C4-2B (cell line): Measurements from ENCODE around the gene APRT.

ENCODE experiments used
- ZFX ChIP-seq: fragments of 450-650 bp; IDR thresholded peaks from 2 replicates; pipeline ENCODE4 v1.6.1; 2017
- TF ChIP-seq, protein P1 (sequence below): fragments of 450-650 bp; conservative IDR thresholded peaks from 2 replicates; pipeline ENCODE4 v1.5.1; 2017; ENCODE audit warnings: mild to moderate bottlenecking

DNA sequence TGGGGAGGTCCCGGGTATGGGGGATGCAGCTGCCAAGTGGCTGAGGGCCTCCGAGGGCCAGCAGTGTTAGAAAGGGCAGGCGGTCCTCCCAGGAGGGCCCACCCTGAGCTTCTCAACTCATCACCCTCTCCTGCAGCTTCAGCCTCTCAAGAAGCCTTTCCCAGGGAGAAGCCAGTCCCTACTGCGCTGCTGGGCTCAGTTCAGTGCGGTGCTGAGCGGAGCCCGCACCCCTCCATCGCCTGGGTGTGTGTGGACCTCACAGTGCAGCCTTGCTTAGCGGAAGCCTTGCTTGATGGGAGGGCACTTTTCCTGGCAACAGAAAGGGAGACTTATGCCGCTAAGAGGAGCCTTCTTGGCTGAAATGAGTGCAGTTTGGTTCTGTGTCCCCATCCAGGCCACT is 3.5 kb upstream of the APRT start:
- TF ChIP-seq, protein P1, sequence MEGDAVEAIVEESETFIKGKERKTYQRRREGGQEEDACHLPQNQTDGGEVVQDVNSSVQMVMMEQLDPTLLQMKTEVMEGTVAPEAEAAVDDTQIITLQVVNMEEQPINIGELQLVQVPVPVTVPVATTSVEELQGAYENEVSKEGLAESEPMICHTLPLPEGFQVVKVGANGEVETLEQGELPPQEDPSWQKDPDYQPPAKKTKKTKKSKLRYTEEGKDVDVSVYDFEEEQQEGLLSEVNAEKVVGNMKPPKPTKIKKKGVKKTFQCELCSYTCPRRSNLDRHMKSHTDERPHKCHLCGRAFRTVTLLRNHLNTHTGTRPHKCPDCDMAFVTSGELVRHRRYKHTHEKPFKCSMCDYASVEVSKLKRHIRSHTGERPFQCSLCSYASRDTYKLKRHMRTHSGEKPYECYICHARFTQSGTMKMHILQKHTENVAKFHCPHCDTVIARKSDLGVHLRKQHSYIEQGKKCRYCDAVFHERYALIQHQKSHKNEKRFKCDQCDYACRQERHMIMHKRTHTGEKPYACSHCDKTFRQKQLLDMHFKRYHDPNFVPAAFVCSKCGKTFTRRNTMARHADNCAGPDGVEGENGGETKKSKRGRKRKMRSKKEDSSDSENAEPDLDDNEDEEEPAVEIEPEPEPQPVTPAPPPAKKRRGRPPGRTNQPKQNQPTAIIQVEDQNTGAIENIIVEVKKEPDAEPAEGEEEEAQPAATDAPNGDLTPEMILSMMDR: no peak
- TF ChIP-seq ZFX: no peak
